Measurements from ENCODE around the gene CHCHD6. TPM values are rescaled to one million over a fixed set of nuclear protein-coding genes. Genes with fewer than 3 reads are reported as not detected.

CHCHD6 gene
- total and polyA plus RNA-seq, 12 donors, result 10.6 to 22.5 (median 17.6) TPM

GRCh38 chr3:126867190-126867862 is 163.3 kb downstream of the CHCHD6 start:
- 73 to 81% (median 76%) methylated on average over 4 of the region's 4 CpGs for WGBS, 4 donors
- TF ChIP-seq CTCF (IDR thresholded peaks at IDR 0.05) (no peak), POLR2A (IDR thresholded peaks at IDR 0.05) (no peak)
- Histone ChIP-seq H3K4me3 (no peak overlapping the region), H3K4me1 (replicated peaks in 1 of 2) (no peaks in the 10 kb centered on the region), H3K27ac (no peak overlapping the region), H3K27me3 (no peaks in the 10 kb centered on the region), H3K9me3 (replicated peaks in 1 of 3) (no peaks in the 10 kb centered on the region), H3K36me3 (replicated peaks in 1 of 2) (no peaks in the 10 kb centered on the region)
- intact Hi-C loops (cut with DNase I), result no loop called here
- no peak for DNase-seq

- Histone ChIP-seq H3K27ac (no peak overlapping the region), H3K4me1 (replicated peaks in 1 of 2) (no peaks in the 10 kb centered on the region), H3K9me3 (replicated peaks in 1 of 3) (no peaks in the 10 kb centered on the region), H3K4me3 (no peak overlapping the region), H3K27me3 (no peaks in the 10 kb centered on the region), H3K36me3 (replicated peaks in 1 of 2) (no peaks in the 10 kb centered on the region)
- WGBS, 4 donors, result 93 to 100% methylated on average over 1 of the region's 1 CpG; no CpG with 5 or more reads in 2 of the 4 donors
- TF ChIP-seq POLR2A (IDR thresholded peaks at IDR 0.05) (no peak), CTCF (IDR thresholded peaks at IDR 0.05) (no peak)
- DNase-seq, result no peak
- intact Hi-C loops (cut with DNase I), result no loop called here
Observed at GRCh38 chr3:126867863-126868200, 163.8 kb downstream of the CHCHD6 start.

- H3K36me3 ChIP-seq (replicated peaks in 1 of 2), result no peaks in the 10 kb centered on the region
- H3K4me1 ChIP-seq (replicated peaks in 1 of 2), result no peaks in the 10 kb centered on the region
- no peak overlapping the region for H3K27ac ChIP-seq
- H3K27me3 ChIP-seq, result no peaks in the 10 kb centered on the region
- no peak for DNase-seq
- H3K9me3 ChIP-seq (replicated peaks in 1 of 3), result no peaks in the 10 kb centered on the region
- intact Hi-C loops (cut with DNase I), result no loop called here
- 89 to 95% (median 93%) methylated on average over 9 of the region's 9 CpGs for WGBS, 4 donors
- TF ChIP-seq POLR2A (IDR thresholded peaks at IDR 0.05) (no peak), CTCF (IDR thresholded peaks at IDR 0.05) (no peak)
- no peak overlapping the region for H3K4me3 ChIP-seq
Observed at GRCh38 chr3:126870608-126871210, 166.7 kb downstream of the CHCHD6 start.

GRCh38 chr3:126872701-126873342 is 168.8 kb downstream of the CHCHD6 start:
- TF ChIP-seq CTCF (IDR thresholded peaks at IDR 0.05) (no peak), POLR2A (IDR thresholded peaks at IDR 0.05) (no peak)
- 92 to 96% (median 93%) methylated on average over 10 of the region's 10 CpGs for WGBS, 4 donors

More at GRCh38 chr3:126872701-126873342, 168.8 kb downstream of the CHCHD6 start:
- intact Hi-C loops (cut with DNase I), result no loop called here
- H3K9me3 ChIP-seq (replicated peaks in 1 of 3), result no peaks in the 10 kb centered on the region
- DNase-seq, result no peak
- no peaks in the 10 kb centered on the region for H3K36me3 ChIP-seq (replicated peaks in 1 of 2)
- H3K27ac ChIP-seq, result no peak overlapping the region
- no peaks in the 10 kb centered on the region for H3K4me1 ChIP-seq (replicated peaks in 1 of 2)
- no peaks in the 10 kb centered on the region for H3K27me3 ChIP-seq
- H3K4me3 ChIP-seq, result no peak overlapping the region

All from adrenal gland (tissue), 12 donors.